A172 (cell line): ENCODE data around the gene HEPN1. TPM values are rescaled to one million over a fixed set of nuclear protein-coding genes. Genes with fewer than 3 reads are reported as not detected.
"Not testable (repeated sequence)": the region's sequence is repeated elsewhere in the genome, so short reads cannot be mapped to it uniquely, and the experiment has no call there.

Experiments
- DNase-seq: peaks from one replicate; pipeline ENCODE4 v3.0.0-alpha.2; 2015; ENCODE audit warnings: low spot score
- total RNA-seq: library from RNA; depleted of rRNA; stranded (reverse); fragments of >200 nt; shearing (Covaris generic); gene quantifications from 2 replicates; pipeline ENCODE4 v1.2.3, GENCODE V29; 2014; rRNA removed

HEPN1 gene
- total RNA-seq, 1 experiment from 2014 or later = not detected

- no peak for DNase-seq
Observed at GRCh38 chr11:124942466-124943253, 23.6 kb downstream of the HEPN1 start.

GRCh38 chr11:124943254-124943616 is 24.2 kb downstream of the HEPN1 start:
- DNase-seq = no peak

- no peak for DNase-seq
Observed at GRCh38 chr11:124943741-124944140, 24.7 kb downstream of the HEPN1 start.

GRCh38 chr11:124944565-124944964 is 25.5 kb downstream of the HEPN1 start:
- no peak for DNase-seq

GRCh38 chr11:124945826-124946225 is 26.8 kb downstream of the HEPN1 start:
- DNase-seq = no peak

- no peak for DNase-seq
Observed at GRCh38 chr11:124946735-124947141, 27.7 kb downstream of the HEPN1 start.

GRCh38 chr11:124950601-124951330 is 31.7 kb downstream of the HEPN1 start:
- DNase-seq = no peak

- DNase-seq = no peak
Observed at GRCh38 chr11:124951341-124951740, 32.3 kb downstream of the HEPN1 start.

- peak; percentile 92 for DNase-seq
Observed at GRCh38 chr11:124953753-124954589, 34.9 kb downstream of the HEPN1 start, which contains the start of gene CCDC15. Gene CCDC15 (plus strand): TSS chr11:124954202. CDS start chr11:124954733, 531 bp downstream.

GRCh38 chr11:124954590-124954955 is 35.5 kb downstream of the HEPN1 start:
- DNase-seq = no peak

- DNase-seq = no peak
Observed at GRCh38 chr11:124955035-124955434, 36.0 kb downstream of the HEPN1 start.

- DNase-seq = peak; percentile 52
Observed at GRCh38 chr11:124961972-124962609, 43.0 kb downstream of the HEPN1 start.

- not testable (repeated sequence) for DNase-seq
Observed at GRCh38 chr11:124968197-124968596, 49.1 kb downstream of the HEPN1 start.

Other genes with a start within 250 kb of the HEPN1 start
- 8.6 and 12.3 TPM in 2 replicates for gene SIAE, start 245.5 kb upstream of the HEPN1 start, total RNA-seq
- gene SPA17, start 245.3 kb upstream of the HEPN1 start, total RNA-seq = 30.9 and 37.5 TPM in 2 replicates
- gene NRGN, start 179.3 kb upstream of the HEPN1 start, total RNA-seq = 0.45 and 0.46 TPM in 2 replicates
- not detected in 2 replicates for gene VSIG2, start 167.0 kb upstream of the HEPN1 start, total RNA-seq
- 0.10 TPM in 2 replicates for gene ESAM, start 157.0 kb upstream of the HEPN1 start, total RNA-seq
- 6.7 and 9.6 TPM in 2 replicates for gene MSANTD2, start 118.8 kb upstream of the HEPN1 start, total RNA-seq
- 15.1 and 17.1 TPM in 2 replicates for gene ROBO3, start 53.8 kb upstream of the HEPN1 start, total RNA-seq
- 11.7 and 15.9 TPM in 2 replicates for gene ROBO4, start 21.4 kb upstream of the HEPN1 start, total RNA-seq
- not detected in 2 replicates for gene HEPACAM, start 16.8 kb downstream of the HEPN1 start, total RNA-seq
- 3.7 and 4.1 TPM in 2 replicates for gene CCDC15, start 35.0 kb downstream of the HEPN1 start, total RNA-seq
- 0.26 and 1.4 TPM in 2 replicates for gene SLC37A2, start 144.1 kb downstream of the HEPN1 start, total RNA-seq
- gene TMEM218, start 192.4 kb downstream of the HEPN1 start, total RNA-seq = 25.8 and 30.8 TPM in 2 replicates
- gene PKNOX2, start 245.5 kb downstream of the HEPN1 start, total RNA-seq = 0.12 TPM in 1 of 2 replicates, not detected in the other